OCI-LY1 (cell line): ENCODE data around the gene TIGD7.

Experiments used
- H2AFZ ChIP-seq: fragments of 200-600 bp; sonication (generic), shearing (Covaris generic); 2 replicates; pipeline ENCODE4 v1.6.0; 2014; ENCODE audit warnings: antibody characterized with exemption, mild to moderate bottlenecking, low read length
- H3F3A ChIP-seq: fragments of 200-600 bp; sonication (generic), shearing (Covaris generic); 2 replicates; pipeline ENCODE4 v1.6.0; 2014; ENCODE audit warnings: mild to moderate bottlenecking, antibody characterized with exemption, low read length, moderate library complexity; ENCODE audit not compliant: insufficient read depth
- H3K27ac ChIP-seq: fragments of 200-600 bp; sonication (generic); 2 replicates; pipeline ENCODE4 v1.5.1; 2014; ENCODE audit warnings: low read length, mixed run types, mild to moderate bottlenecking, low read depth; ENCODE audit not compliant: poor library complexity, severe bottlenecking
- H3K27me3 ChIP-seq: fragments of 200-600 bp; sonication (generic); 2 replicates; pipeline ENCODE4 v1.6.0; 2014; ENCODE audit warnings: antibody characterized with exemption, mild to moderate bottlenecking, low read length, moderate library complexity; ENCODE audit not compliant: insufficient read depth
- H3K36me3 ChIP-seq: fragments of 200-600 bp; sonication (generic); 2 replicates; pipeline ENCODE4 v1.6.1; 2014; ENCODE audit warnings: mild to moderate bottlenecking, antibody characterized with exemption, low read length, moderate library complexity, mixed read lengths; ENCODE audit not compliant: insufficient read depth
- H3K4me1 ChIP-seq: fragments of 200-600 bp; sonication (generic); 2 replicates; pipeline ENCODE4 v1.5.1; 2014; ENCODE audit warnings: mild to moderate bottlenecking, low read length, moderate library complexity; ENCODE audit not compliant: insufficient read depth, severe bottlenecking
- H3K4me2 ChIP-seq: fragments of 200-600 bp; sonication (generic), shearing (Covaris generic); 2 replicates; pipeline ENCODE4 v1.6.1; 2014; ENCODE audit warnings: low read length
- H3K4me3 ChIP-seq: fragments of 200-600 bp; sonication (generic); 2 replicates; pipeline ENCODE4 v1.5.1; 2014; ENCODE audit warnings: low read length, low read depth, mild to moderate bottlenecking, mixed read lengths; ENCODE audit not compliant: poor library complexity, severe bottlenecking
- H3K79me2 ChIP-seq: fragments of 200-600 bp; shearing (Covaris generic); 2 replicates; pipeline ENCODE4 v1.6.1; 2016; ENCODE audit warnings: mixed run types, low read length, mixed read lengths; ENCODE audit not compliant: insufficient read depth
- H3K9ac ChIP-seq: fragments of 200-600 bp; sonication (generic), shearing (Covaris generic); 2 replicates; pipeline ENCODE4 v1.6.1; 2014; ENCODE audit warnings: mild to moderate bottlenecking, low read length, mixed read lengths
- H3K9me2 ChIP-seq: fragments of 200-600 bp; sonication (generic), shearing (Covaris generic); 2 replicates; pipeline ENCODE4 v1.6.1; 2014; ENCODE audit warnings: low read depth, mild to moderate bottlenecking, low read length, mixed read lengths
- H3K9me3 ChIP-seq: fragments of 200-600 bp; shearing (Covaris generic); 2 replicates; pipeline ENCODE4 v1.6.1; 2014; ENCODE audit warnings: low read length, mixed read lengths
- H4K20me1 ChIP-seq: fragments of 200-600 bp; sonication (generic), shearing (Covaris generic); 2 replicates; pipeline ENCODE4 v1.6.0; 2016; ENCODE audit warnings: mild to moderate bottlenecking, low read length; ENCODE audit not compliant: insufficient read depth
- EZH2 ChIP-seq: fragments of 200-600 bp; sonication (generic), shearing (Covaris generic); IDR thresholded peaks from 2 replicates; pipeline ENCODE4 v1.8.0; 2017; ENCODE audit warnings: borderline replicate concordance, mixed run types, mild to moderate bottlenecking, antibody characterized with exemption, low read length, moderate library complexity, mixed read lengths
- TF ChIP-seq, protein P1 (sequence below): fragments of 200-600 bp; sonication (generic), shearing (Covaris generic); IDR thresholded peaks from 2 replicates; pipeline ENCODE4 v1.5.1; 2017; ENCODE audit warnings: mild to moderate bottlenecking, antibody characterized with exemption, low read length, moderate library complexity, mixed read lengths

Gene TIGD7

DNA sequence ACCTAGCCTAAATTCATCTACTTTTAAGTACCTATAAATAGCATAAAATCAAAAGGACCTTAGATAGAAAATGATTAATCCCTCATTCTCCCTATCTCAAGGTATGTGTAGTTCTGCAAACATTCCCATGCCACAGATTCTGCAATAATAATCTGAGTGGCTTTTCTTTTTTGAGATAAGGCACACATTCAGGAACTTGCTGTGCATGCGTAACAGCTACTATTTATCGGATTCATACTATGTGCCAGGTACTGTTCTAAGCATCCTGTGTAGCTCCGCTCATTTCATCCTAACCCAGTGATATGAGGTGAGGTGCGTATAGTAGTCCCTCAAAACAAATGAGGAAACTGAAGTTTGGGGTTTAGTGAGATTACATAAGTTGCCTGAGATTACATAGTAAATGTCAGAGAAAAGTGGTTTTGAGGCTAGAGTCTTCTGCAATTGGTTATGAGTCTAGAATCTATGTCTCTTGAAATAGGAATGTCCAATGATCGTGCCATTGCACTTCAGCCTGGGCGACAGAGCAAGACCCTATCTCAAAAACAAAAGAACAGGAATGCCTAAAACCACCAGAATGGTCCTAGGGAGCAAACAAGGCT lies 23.9 kb downstream of the TIGD7 start:
- no peak overlapping the region for H3K9ac ChIP-seq
- no peak overlapping the region for H3K4me3 ChIP-seq
- no peak overlapping the region for H3K27ac ChIP-seq
- H3K27me3 ChIP-seq, result peaks cover 6% of the 10 kb centered on the region; the same call in 1 of the 2 replicates
- peaks cover 21% of the 10 kb centered on the region for H3K4me1 ChIP-seq
- H3F3A ChIP-seq, result no peaks in the 10 kb centered on the region
- H3K36me3 ChIP-seq, result peaks cover 22% of the 10 kb centered on the region
- peaks cover 26% of the 10 kb centered on the region for H3K79me2 ChIP-seq
- TF ChIP-seq, protein P1, sequence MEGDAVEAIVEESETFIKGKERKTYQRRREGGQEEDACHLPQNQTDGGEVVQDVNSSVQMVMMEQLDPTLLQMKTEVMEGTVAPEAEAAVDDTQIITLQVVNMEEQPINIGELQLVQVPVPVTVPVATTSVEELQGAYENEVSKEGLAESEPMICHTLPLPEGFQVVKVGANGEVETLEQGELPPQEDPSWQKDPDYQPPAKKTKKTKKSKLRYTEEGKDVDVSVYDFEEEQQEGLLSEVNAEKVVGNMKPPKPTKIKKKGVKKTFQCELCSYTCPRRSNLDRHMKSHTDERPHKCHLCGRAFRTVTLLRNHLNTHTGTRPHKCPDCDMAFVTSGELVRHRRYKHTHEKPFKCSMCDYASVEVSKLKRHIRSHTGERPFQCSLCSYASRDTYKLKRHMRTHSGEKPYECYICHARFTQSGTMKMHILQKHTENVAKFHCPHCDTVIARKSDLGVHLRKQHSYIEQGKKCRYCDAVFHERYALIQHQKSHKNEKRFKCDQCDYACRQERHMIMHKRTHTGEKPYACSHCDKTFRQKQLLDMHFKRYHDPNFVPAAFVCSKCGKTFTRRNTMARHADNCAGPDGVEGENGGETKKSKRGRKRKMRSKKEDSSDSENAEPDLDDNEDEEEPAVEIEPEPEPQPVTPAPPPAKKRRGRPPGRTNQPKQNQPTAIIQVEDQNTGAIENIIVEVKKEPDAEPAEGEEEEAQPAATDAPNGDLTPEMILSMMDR, result no peak
- no peak for TF ChIP-seq EZH2
- no peak overlapping the region for H3K4me2 ChIP-seq
- H2AFZ ChIP-seq, result no peak overlapping the region
- peaks cover 6% of the 10 kb centered on the region; the same call in 1 of the 2 replicates for H3K9me3 ChIP-seq
- no peaks in the 10 kb centered on the region for H4K20me1 ChIP-seq
- no peaks in the 10 kb centered on the region for H3K9me2 ChIP-seq

DNA sequence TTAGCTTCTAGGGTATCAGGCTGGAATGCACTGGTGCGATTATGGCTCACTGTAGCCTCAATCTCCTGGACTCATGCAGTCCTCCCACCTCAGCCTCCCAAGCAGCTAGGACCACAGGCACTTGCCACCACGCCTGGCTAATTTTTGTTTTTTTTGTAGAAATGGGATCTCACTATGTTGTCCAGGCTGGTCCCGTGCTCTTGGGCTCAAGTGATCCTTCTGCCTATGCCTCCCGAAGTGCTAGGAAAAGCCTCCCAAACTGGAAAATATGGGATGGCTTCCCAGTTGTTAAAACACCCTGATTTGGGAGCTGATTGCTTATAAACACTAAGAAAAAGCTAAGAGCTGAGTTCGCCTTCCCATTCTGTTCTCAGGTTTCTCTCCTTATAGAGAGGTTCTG lies 28.6 kb downstream of the TIGD7 start:
- H2AFZ ChIP-seq, result no peak overlapping the region
- H3K36me3 ChIP-seq, result no peaks in the 10 kb centered on the region
- H3F3A ChIP-seq, result no peaks in the 10 kb centered on the region
- TF ChIP-seq, protein P1, result no peak
- no peaks in the 10 kb centered on the region for H4K20me1 ChIP-seq
- no peaks in the 10 kb centered on the region for H3K9me2 ChIP-seq
- no peak overlapping the region for H3K9ac ChIP-seq
- H3K27me3 ChIP-seq, result peaks cover 6% of the 10 kb centered on the region; the same call in 1 of the 2 replicates
- H3K9me3 ChIP-seq, result no peaks in the 10 kb centered on the region
- no peaks in the 10 kb centered on the region for H3K79me2 ChIP-seq
- H3K4me1 ChIP-seq, result peaks cover 10% of the 10 kb centered on the region
- no peak overlapping the region for H3K4me3 ChIP-seq
- H3K27ac ChIP-seq, result no peak overlapping the region
- no peak overlapping the region for H3K4me2 ChIP-seq

- H3K27ac ChIP-seq, result no peak overlapping the region
- H3K27me3 ChIP-seq, result peaks cover 6% of the 10 kb centered on the region; the same call in 1 of the 2 replicates
- H3K4me3 ChIP-seq, result no peak overlapping the region
- peaks cover 10% of the 10 kb centered on the region for H3K4me1 ChIP-seq
- no peak overlapping the region for H3K9ac ChIP-seq
- no peaks in the 10 kb centered on the region for H3F3A ChIP-seq
- TF ChIP-seq, protein P1, result no peak
- no peak for TF ChIP-seq EZH2
- H3K4me2 ChIP-seq, result no peak overlapping the region; the same call in 1 of the 2 replicates
- H3K9me2 ChIP-seq, result no peaks in the 10 kb centered on the region
- no peaks in the 10 kb centered on the region for H4K20me1 ChIP-seq
- H3K79me2 ChIP-seq, result no peaks in the 10 kb centered on the region
- H3K36me3 ChIP-seq, result no peaks in the 10 kb centered on the region
- H2AFZ ChIP-seq, result no peak overlapping the region
- H3K9me3 ChIP-seq, result no peaks in the 10 kb centered on the region
Measured at GRCh38 chr16:3274947-3275346, 30.3 kb downstream of the TIGD7 start.
